WERI-Rb-1 (cell line): ENCODE results near the gene ARID3C.

ENCODE experiments used
- DNase-seq: peaks from one replicate; pipeline ENCODE4 v3.0.0-alpha.2; 2020
- H3K27ac ChIP-seq: fragments of 250-450 bp; sonication (Bioruptor Pico); 2 replicates; pipeline ENCODE4 v1.5.1; 2020; ENCODE audit warnings: mild to moderate bottlenecking, moderate library complexity
- H3K27me3 ChIP-seq: fragments of 250-450 bp; sonication (Bioruptor Pico); 2 replicates; pipeline ENCODE4 v1.5.1; 2021; ENCODE audit warnings: mild to moderate bottlenecking, low read depth, moderate library complexity; ENCODE audit not compliant: insufficient read depth, severe bottlenecking
- H3K36me3 ChIP-seq: fragments of 250-450 bp; sonication (Bioruptor Pico); 2 replicates; pipeline ENCODE4 v1.5.1; 2020; ENCODE audit warnings: mild to moderate bottlenecking, moderate library complexity
- H3K4me3 ChIP-seq: 2 replicates; pipeline ENCODE4 v1.5.1; 2011; ENCODE audit warnings: low read depth, mild to moderate bottlenecking, control low read depth, low read length
- H3K9me3 ChIP-seq: fragments of 250-450 bp; sonication (Bioruptor Pico); 2 replicates; pipeline ENCODE4 v1.5.1; 2021; ENCODE audit warnings: mild to moderate bottlenecking, moderate library complexity; ENCODE audit not compliant: severe bottlenecking
- TF ChIP-seq, protein P1 (sequence below): IDR thresholded peaks from 2 replicates; pipeline ENCODE4 v1.5.1; 2011; ENCODE audit warnings: low read depth, mild to moderate bottlenecking, control low read depth, inconsistent platforms, low read length

The ARID3C gene

DNA sequence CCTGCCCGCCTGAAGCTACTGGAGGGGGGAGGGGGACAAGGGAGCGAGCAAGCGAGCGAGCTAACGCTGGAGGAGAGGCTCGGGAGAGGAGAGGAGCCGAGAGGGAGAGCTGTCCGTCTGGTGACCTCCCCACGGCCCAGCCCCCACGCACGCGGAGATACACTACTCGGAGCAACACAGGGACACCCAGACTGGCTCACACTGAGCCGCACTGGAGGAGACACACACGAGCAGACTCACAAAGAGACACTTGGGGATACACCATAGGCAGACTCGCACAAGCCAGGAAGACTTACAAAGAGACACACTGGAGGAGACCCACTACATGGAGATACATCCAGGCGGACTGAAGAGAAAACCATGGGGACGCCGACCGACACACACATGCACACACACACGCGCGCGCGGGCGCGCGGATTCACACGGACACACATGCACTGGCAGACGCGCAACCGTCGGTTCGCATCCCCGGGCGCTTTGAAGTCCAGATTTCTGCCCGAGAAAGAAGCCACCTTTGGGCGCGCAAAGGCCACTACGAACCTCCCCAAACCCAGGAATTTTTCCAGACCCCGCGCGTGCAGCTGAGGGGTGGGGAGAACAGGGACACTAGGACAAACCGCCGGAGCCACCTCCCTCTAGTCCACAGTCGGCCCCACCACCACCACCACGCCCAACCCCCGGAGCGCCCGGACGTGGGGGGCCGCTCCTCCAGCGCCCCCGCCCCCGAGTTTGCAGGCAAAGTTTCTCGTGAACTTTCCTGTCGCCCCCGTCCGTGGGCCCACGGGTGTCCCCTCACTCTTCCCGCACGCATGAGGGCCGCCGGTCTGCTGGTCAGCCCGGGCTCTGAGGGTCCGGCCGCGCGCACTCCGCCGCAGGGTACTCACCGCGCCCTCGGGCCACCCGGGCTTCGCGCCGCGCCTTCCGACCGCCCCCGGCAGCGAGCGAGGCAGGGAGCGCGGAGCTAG, 39.9 kb downstream of the ARID3C start:
- TF ChIP-seq, protein P1, sequence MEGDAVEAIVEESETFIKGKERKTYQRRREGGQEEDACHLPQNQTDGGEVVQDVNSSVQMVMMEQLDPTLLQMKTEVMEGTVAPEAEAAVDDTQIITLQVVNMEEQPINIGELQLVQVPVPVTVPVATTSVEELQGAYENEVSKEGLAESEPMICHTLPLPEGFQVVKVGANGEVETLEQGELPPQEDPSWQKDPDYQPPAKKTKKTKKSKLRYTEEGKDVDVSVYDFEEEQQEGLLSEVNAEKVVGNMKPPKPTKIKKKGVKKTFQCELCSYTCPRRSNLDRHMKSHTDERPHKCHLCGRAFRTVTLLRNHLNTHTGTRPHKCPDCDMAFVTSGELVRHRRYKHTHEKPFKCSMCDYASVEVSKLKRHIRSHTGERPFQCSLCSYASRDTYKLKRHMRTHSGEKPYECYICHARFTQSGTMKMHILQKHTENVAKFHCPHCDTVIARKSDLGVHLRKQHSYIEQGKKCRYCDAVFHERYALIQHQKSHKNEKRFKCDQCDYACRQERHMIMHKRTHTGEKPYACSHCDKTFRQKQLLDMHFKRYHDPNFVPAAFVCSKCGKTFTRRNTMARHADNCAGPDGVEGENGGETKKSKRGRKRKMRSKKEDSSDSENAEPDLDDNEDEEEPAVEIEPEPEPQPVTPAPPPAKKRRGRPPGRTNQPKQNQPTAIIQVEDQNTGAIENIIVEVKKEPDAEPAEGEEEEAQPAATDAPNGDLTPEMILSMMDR = no peak
- Histone ChIP-seq H3K27ac (no peak overlapping the region), H3K4me3 (peak overlapping the region; percentile 75), H3K9me3 (no peaks in the 10 kb centered on the region), H3K27me3 (peaks cover 15% of the 10 kb centered on the region), H3K36me3 (no peaks in the 10 kb centered on the region)
- DNase-seq = peak; percentile 42

DNA sequence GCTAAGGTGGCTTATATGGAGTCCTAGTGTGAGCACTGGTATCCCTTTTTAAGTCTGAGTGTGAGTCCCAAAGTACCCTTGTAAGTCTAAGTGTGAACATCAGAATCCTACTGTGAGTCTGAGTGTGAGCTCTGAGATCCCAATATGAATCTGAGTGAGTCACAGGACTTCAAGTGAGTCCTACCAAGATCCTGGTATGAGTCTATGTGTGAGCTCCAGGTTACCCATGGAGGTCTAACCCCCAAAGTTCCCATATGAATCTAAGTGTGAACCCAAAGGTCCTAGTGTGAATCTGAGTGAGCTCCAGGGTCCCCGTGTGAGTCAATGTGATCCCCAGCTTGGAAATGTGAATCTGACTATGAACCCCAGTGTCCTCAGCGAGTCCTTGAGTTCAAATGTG, 41.6 kb downstream of the ARID3C start:
- no peaks in the 10 kb centered on the region for H3K9me3 ChIP-seq
- H3K4me3 ChIP-seq = no peak overlapping the region
- H3K27ac ChIP-seq = no peak overlapping the region
- peaks cover 14% of the 10 kb centered on the region for H3K27me3 ChIP-seq
- H3K36me3 ChIP-seq = no peaks in the 10 kb centered on the region
- no peak for DNase-seq
- TF ChIP-seq, protein P1 = no peak

DNA sequence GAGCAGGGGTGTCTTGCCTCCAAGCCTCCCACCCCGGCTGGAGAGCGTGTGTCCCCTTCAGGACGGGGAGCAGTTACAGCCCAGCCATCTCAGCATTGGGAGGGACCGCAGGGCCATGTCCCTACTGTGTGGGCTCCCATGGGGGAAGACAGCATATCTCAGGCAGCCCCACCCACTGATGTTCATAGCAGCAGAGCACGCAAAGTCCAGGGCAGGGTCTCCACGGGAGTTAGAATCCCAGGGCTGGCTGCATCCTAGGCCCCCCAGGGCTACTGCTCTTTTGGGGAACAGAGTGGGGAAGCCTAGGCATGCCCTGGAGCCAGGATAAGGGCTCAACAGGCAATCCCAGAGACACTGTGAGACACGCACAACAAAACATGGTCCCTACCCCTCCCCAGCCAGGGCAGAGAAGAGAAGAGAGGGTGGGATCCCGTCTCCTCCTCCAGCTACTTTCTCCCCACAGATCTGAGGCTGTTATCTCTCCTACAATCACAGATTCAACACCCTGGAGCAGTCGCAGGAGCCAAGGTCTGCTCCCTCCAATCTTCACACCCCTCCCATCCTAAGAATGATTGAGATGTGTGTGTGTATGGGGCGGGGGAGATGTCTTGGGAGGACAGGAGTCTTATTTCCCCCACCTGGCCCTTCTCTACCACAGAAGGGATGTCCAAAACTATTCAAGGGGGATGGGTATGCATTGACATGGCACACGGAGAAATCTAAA, 42.8 kb downstream of the ARID3C start:
- no peak overlapping the region for H3K27ac ChIP-seq
- no peak overlapping the region for H3K4me3 ChIP-seq
- no peaks in the 10 kb centered on the region for H3K36me3 ChIP-seq
- H3K27me3 ChIP-seq = peaks cover 3% of the 10 kb centered on the region
- no peak for DNase-seq
- H3K9me3 ChIP-seq = no peaks in the 10 kb centered on the region
- TF ChIP-seq, protein P1 = no peak

DNA sequence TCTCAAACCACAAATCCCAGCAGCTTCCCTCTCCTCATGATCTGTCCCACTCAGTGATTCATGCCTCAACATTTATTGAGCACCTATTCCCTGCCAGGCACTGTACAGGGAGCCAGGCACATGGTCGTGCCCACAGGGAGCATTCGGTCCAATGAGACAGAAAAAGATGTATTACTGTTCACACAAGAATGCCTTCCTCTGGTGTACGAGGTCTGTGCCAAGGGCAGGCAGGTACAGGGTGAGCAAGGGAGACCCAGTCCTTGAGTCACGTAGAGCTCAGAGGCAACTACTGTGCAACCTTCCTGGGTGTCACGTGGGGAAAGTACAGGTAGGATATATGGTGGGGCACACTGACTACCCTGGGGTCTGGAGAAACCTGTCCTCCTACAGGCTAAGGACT, 43.9 kb downstream of the ARID3C start:
- TF ChIP-seq, protein P1 = no peak
- Histone ChIP-seq H3K36me3 (no peaks in the 10 kb centered on the region), H3K9me3 (no peaks in the 10 kb centered on the region), H3K27me3 (no peaks in the 10 kb centered on the region), H3K27ac (no peak overlapping the region), H3K4me3 (no peak overlapping the region)
- no peak for DNase-seq

DNA sequence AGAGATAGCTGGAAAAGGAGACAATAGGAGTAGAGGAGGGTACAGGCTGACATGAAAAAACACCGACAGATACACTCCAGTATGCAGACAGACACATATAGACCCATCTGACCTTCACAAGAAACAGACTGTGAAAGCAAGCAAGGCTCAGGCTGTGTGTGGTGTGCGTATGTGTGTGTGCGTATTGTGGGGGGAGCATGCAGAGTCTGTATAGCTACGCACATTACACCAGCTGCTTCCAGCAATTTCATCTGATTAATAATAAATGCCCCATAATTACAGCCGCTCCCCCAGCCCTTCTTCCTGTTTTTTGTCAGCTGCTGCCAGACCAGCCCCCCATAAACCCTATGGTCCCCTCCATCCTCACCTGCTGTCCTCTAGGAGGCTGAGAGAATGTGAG, 46.1 kb downstream of the ARID3C start:
- no peak for DNase-seq
- H3K4me3 ChIP-seq = no peak overlapping the region
- no peak overlapping the region for H3K27ac ChIP-seq
- no peaks in the 10 kb centered on the region for H3K9me3 ChIP-seq
- TF ChIP-seq, protein P1 = no peak
- no peaks in the 10 kb centered on the region for H3K27me3 ChIP-seq
- H3K36me3 ChIP-seq = no peaks in the 10 kb centered on the region
